Right lobe of liver (tissue), 6 donors: Measurements from ENCODE around the gene PLAC9. TPM values are rescaled to one million over a fixed set of nuclear protein-coding genes. Genes with fewer than 3 reads are reported as not detected.

Experiments
- ATAC-seq, 4 donors: fragments of 200-7000 bp; cut with Tn5 transposase; one replicate each; pipeline ENCODE4 v1.9.1; 2020; ENCODE audit warnings: mild to moderate bottlenecking in 4 of 4, moderate library complexity in 4 of 4
- DNase-seq, 3 donors: peaks; one replicate each; pipeline ENCODE4 v3.0.0-alpha.2; 2020
- H3K27ac ChIP-seq, 3 donors: fragments of 200-600 bp; one replicate each; pipeline ENCODE4 v1.8.0; 2022
- H3K27me3 ChIP-seq, 2 donors: fragments of 200-600 bp; one replicate each; pipeline ENCODE4 v1.8.0; 2022
- H3K36me3 ChIP-seq, 4 donors: fragments of 200-600 bp; sonication (generic) in 1 of 4; one replicate each; pipeline versions ENCODE4 v1.5.1 to v1.8.0; 2017 to 2022; ENCODE audit warnings: control low read depth in 1 of 4
- H3K4me1 ChIP-seq, 4 donors: fragments of 200-600 bp; sonication (generic) in 1 of 4; one replicate each; pipeline versions ENCODE4 v1.5.1 to v1.8.0; 2017 to 2022; ENCODE audit warnings: control low read depth in 1 of 4
- H3K4me3 ChIP-seq, 3 donors: fragments of 200-600 bp; one replicate each; pipeline ENCODE4 v1.8.0; 2022
- H3K9me3 ChIP-seq, 4 donors: fragments of 200-600 bp; sonication (generic) in 1 of 4; one replicate each; pipeline versions ENCODE4 v1.5.1 to v1.8.0; 2017 to 2022; ENCODE audit warnings: control low read depth in 1 of 4
- CTCF ChIP-seq, 4 donors: fragments of 200-600 bp in 3 of 4; fragments of 450-650 bp in 1 of 4; IDR thresholded peaks; one replicate each; pipeline versions ENCODE4 v1.5.1 to v1.8.0; 2016 to 2022; ENCODE audit warnings: antibody characterized with exemption in 4 of 4, mild to moderate bottlenecking in 2 of 4
- POLR2A ChIP-seq: fragments of 450-650 bp; IDR thresholded peaks from one replicate; pipeline ENCODE4 v1.6.1; 2017; ENCODE audit warnings: antibody characterized with exemption, mild to moderate bottlenecking
- WGBS: methylation state at CpG from one replicate; pipeline ENCODE4 v1.1.6; 2018; ENCODE audit warnings: low coverage, low lambda C conversion rate; ENCODE audit not compliant: insufficient coverage; ENCODE audit errors: missing lambda C conversion rate; 5-methylcytosine and 5-hydroxymethylcytosine counted together
- intact Hi-C, 2 donors: fragments of 100-400 bp; cut with DNase I; formaldehyde crosslinking; loops; one replicate each; pipeline versions ENCODE4 v1.11.2 to v1.14.1; 2022
- total RNA-seq, 6 experiments: library from RNA; depleted of rRNA in 2 of 6; stranded (reverse); fragments of >200 nt in 2 of 6; fragmentation: NEBNext Ultra II Directional in 3 of 6; extraction: Animal tissue kit (Norgen Biotek cat#: 25700) in 3 of 6; gene quantifications; one replicate each; pipeline versions ENCODE4 v1.1.0 to v1.2.4, GENCODE V29; 2016 to 2023
- donor health status: DM: no; HTN: yes; CAD: no.
- donor health status: DM: no; HTN: no; CAD: no.
- donor health status: DM: no; HTN: no; CAD: no.
- donor health status: DM: no; HTN: yes; CAD: no.
- donor health status: DM: no; HTN: yes; CAD: no.

The PLAC9 gene
- total RNA-seq, 6 experiments from 2014 or later: 0.78 to 3.9 (median 2.2) TPM; not detected in 1

DNA sequence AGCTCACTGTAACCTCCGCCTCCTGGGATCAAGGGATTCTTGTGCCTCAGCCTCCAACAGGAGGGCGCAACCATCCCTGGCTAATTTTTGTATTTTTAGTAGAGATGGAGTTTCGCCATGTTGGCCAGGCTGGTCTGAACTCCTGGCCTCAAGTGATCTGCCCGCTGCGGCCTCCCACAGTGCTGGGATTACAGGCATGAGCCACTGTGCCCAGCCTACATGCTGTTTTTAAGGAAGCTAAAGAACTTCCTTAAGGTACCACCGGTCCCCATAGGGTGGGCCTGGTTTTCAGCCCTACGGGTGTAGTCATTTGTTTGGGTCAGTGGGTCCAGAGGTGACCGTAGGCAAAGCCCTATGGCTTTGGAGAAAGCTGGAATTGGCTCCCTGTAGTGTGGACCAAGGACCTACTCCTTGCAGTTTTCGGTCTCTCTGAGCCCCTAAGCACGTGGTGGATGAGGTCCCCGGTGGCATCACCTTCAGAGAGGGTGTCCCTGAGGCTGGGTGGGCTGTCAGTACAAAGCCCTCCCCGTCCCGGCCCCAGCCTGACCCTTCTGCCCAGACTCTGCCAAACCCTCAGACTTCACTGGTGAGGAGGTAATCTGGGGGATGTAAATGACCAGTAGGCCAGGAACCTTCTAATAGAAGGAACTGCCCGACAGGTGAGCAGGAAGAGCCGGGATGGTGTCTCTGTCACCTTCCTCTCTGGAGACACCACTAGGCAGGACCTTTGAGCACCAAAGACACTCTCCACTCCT is 42.3 kb downstream of the PLAC9 start:
- Histone ChIP-seq H3K4me1 (no peaks in the 10 kb centered on the region), H3K27ac (no peak overlapping the region), H3K9me3 (no peaks in the 10 kb centered on the region), H3K36me3 (peaks cover 0 to 20% (median 0%) of the 10 kb centered on the region in 4 donors), H3K4me3 (no peak overlapping the region), H3K27me3 (no peaks in the 10 kb centered on the region)
- ATAC-seq (no peak), DNase-seq (no peak)
- intact Hi-C loops: no loop called here
- 57% methylated on average over 5 of the region's 15 CpGs for WGBS
- TF ChIP-seq CTCF (IDR thresholded peaks at IDR 0.05) (no peak), POLR2A (no peak)

DNA sequence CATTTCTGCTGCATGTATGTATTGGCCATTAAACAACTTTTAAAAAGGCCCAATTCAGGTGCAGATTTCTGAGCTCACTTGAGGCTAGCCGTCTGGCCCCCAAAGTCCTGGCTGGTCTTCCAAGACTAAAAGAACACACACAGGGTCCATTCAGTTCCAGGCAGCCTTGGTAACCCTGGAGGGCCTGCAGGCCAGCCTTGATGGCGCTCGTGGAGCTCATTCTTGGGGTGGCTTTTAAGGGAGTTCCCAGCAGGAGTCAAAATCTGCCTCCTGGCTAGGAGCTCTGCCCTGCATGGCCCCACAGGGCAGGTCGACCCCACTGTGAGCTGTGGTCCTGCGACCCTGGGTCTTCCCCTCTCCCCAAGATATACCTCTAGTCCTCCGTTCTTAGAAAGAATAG is 44.0 kb downstream of the PLAC9 start:
- H3K27me3 ChIP-seq: no peaks in the 10 kb centered on the region
- intact Hi-C loops: no loop called here
- no peaks in the 10 kb centered on the region for H3K9me3 ChIP-seq
- no peak overlapping the region for H3K4me3 ChIP-seq
- 100% methylated on average over 1 of the region's 6 CpGs for WGBS
- H3K27ac ChIP-seq: no peak overlapping the region
- H3K4me1 ChIP-seq: no peaks in the 10 kb centered on the region
- H3K36me3 ChIP-seq: peaks cover 0 to 14% (median 0%) of the 10 kb centered on the region in 4 donors
- no peak for DNase-seq
- ATAC-seq: no peak
- TF ChIP-seq CTCF (IDR thresholded peaks at IDR 0.05): no peak

DNA sequence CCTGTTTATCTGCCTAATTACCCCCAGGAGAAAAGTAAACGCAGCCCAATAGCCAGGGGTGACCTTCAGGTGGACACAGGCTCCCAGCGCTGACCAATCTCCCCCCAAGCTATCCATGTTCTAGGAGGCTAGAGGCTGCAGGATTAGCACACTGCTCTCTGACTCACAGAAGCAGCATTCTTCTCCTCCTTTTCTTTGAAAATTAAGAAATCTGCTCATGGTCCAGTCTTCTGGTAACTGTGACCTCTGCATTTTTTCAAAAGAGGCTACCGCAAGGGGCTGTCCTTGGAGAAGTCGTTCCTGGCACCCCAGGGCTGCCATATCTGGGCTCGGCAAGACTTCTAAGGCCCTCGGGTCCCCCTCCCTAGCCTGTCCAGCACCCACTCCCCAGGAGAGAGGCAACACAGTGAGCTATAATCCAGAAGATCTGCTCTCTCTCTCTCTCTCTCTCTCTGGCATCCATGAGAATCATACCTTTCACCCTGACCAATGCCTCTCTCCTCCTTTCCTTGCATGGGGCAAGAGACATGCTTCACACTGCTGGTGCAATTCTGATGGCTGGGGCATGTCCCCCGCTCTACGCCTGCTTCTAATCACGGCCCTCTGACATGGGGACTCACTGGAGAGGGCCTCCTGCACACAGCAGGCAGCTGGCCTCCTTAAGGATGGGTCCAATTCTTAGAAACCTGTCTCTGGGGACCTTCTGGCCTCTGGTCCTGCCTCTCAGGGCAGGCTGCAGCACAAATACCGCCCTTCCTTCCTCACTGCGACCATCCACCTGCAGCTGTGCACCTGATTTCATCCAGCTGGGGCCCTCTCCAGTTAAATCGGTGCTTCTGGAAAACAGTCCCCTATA is 45.5 kb downstream of the PLAC9 start:
- no peaks in the 10 kb centered on the region for H3K27me3 ChIP-seq
- H3K27ac ChIP-seq: no peak overlapping the region
- TF ChIP-seq POLR2A (no peak), CTCF (IDR thresholded peaks at IDR 0.05) (no peak)
- DNase-seq: peak in 1 of 3 donors; percentile 15
- intact Hi-C loops: no loop called here
- H3K36me3 ChIP-seq: peaks cover 0 to 3% (median 0%) of the 10 kb centered on the region in 4 donors
- no peaks in the 10 kb centered on the region for H3K4me1 ChIP-seq
- no peak overlapping the region for H3K4me3 ChIP-seq
- WGBS: 69% methylated on average over 9 of the region's 12 CpGs
- no peaks in the 10 kb centered on the region for H3K9me3 ChIP-seq
- ATAC-seq: no peak

DNA sequence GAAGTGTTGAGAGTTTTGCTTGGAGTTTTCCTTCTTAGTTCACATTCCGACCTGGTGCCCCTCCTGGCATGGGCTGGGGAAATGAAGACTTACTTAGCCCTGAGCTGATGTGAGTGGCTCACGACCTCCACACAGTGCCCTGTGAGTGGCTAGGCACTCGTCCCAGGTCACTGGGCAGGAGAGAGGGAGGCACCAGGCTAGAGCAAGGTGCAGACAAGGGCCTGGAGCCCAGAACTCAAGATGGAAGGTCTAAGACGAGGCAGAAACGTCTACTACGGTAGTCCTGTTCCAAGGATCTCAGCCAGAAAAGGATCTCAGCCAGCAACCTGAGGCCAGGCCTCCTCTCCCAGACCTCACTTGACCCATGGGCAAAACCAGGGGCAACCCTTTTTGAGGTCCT is 50.5 kb downstream of the PLAC9 start:
- no peak overlapping the region for H3K4me3 ChIP-seq
- WGBS: 80% methylated on average over 3 of the region's 6 CpGs
- H3K9me3 ChIP-seq: no peaks in the 10 kb centered on the region
- H3K4me1 ChIP-seq: peaks cover 0 to 3% (median 0%) of the 10 kb centered on the region in 4 donors
- DNase-seq: peak in 1 of 3 donors; percentile 27
- intact Hi-C loops: no loop called here
- no peak for ATAC-seq
- H3K27ac ChIP-seq: no peak overlapping the region
- TF ChIP-seq POLR2A (no peak), CTCF (IDR thresholded peaks at IDR 0.05) (no peak)
- H3K36me3 ChIP-seq: no peaks in the 10 kb centered on the region
- H3K27me3 ChIP-seq: no peaks in the 10 kb centered on the region
